ENCODE results near the gene TM4SF4.

GRCh38 chr3:149432149-149432548, 42.3 kb upstream of the TM4SF4 start:
- TF ChIP-seq POLR2A (IDR thresholded peaks at IDR 0.05; ENCODE audit: low read depth, low read length) (no peak), TAF1 (IDR thresholded peaks at IDR 0.05; ENCODE audit: borderline replicate concordance, low read depth, low read length) (no peak), POLR2AphosphoS5 (IDR thresholded peaks at IDR 0.05; ENCODE audit: low read depth, low read length) (no peak)

Data from GM12892 (cell line).